ENCODE results near the gene EIF4EBP3.
A peak's percentile ranks its signal among the peaks of the same experiment; 100 is the strongest.

DNA sequence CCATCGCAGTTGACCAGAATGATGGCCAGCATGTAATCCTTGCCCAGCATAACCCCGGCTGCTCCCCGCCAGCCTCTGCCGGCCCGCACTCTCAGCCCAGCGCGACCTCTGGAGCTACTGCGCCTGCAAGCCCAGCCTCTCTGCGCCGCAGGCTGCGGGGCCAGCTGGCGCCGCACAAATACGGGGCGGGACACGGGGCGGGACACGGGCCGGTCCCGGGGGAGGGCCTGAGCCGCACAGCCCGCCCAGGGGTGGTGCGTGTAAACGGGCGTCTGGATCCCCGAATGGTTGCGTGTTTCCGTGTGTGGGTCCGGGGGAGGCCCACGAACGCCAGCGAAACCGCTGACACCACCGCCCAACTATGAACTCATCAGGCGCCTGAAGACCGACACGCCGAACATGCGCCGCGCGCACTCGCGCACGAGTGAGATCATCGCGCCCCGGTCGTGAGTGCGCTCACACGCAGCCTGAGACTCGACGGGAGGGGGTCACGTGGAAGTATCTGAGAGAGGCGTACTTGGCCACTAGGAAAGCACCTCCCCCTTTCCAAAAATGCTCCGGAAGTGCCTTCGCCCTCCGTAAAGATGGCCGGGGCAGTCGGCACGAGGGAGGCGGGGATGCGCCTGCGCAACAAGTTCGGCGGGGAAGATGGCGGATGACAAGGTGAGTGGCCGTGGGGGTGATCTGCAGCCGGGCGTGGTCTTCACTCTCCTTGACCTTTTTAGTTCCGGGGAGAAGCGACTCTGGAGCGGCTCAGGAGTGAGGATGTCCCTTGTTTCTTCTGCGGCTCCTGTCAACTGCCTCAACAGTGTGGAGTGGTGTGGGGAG lies 16.9 kb downstream of the EIF4EBP3 start, which contains the start of the genes APBB3 and SLC35A4:
- TF ChIP-seq, protein P1, sequence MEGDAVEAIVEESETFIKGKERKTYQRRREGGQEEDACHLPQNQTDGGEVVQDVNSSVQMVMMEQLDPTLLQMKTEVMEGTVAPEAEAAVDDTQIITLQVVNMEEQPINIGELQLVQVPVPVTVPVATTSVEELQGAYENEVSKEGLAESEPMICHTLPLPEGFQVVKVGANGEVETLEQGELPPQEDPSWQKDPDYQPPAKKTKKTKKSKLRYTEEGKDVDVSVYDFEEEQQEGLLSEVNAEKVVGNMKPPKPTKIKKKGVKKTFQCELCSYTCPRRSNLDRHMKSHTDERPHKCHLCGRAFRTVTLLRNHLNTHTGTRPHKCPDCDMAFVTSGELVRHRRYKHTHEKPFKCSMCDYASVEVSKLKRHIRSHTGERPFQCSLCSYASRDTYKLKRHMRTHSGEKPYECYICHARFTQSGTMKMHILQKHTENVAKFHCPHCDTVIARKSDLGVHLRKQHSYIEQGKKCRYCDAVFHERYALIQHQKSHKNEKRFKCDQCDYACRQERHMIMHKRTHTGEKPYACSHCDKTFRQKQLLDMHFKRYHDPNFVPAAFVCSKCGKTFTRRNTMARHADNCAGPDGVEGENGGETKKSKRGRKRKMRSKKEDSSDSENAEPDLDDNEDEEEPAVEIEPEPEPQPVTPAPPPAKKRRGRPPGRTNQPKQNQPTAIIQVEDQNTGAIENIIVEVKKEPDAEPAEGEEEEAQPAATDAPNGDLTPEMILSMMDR (IDR thresholded peaks at IDR 0.05 in 2 of 3, conservative IDR thresholded peaks at IDR 0.05 in 1 of 3; ENCODE audit: control insufficient read depth in 2 of 3, extremely low read depth in 1 of 3, insufficient read depth in 1 of 3, low read depth in 3 of 3, low read length in 3 of 3): no peak
- TF ChIP-seq POLR2AphosphoS5 (IDR thresholded peaks at IDR 0.05; ENCODE audit: low read length): peak; percentile 90
- TF ChIP-seq NR2F1 (conservative IDR thresholded peaks at IDR 0.05): no peak; the same call in none of the 2 replicates
- TF ChIP-seq, protein P2, sequence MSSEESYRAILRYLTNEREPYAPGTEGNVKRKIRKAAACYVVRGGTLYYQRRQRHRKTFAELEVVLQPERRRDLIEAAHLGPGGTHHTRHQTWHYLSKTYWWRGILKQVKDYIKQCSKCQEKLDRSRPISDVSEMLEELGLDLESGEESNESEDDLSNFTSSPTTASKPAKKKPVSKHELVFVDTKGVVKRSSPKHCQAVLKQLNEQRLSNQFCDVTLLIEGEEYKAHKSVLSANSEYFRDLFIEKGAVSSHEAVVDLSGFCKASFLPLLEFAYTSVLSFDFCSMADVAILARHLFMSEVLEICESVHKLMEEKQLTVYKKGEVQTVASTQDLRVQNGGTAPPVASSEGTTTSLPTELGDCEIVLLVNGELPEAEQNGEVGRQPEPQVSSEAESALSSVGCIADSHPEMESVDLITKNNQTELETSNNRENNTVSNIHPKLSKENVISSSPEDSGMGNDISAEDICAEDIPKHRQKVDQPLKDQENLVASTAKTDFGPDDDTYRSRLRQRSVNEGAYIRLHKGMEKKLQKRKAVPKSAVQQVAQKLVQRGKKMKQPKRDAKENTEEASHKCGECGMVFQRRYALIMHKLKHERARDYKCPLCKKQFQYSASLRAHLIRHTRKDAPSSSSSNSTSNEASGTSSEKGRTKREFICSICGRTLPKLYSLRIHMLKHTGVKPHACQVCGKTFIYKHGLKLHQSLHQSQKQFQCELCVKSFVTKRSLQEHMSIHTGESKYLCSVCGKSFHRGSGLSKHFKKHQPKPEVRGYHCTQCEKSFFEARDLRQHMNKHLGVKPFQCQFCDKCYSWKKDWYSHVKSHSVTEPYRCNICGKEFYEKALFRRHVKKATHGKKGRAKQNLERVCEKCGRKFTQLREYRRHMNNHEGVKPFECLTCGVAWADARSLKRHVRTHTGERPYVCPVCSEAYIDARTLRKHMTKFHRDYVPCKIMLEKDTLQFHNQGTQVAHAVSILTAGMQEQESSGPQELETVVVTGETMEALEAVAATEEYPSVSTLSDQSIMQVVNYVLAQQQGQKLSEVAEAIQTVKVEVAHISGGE (CRISPR knock-in tag; IDR thresholded peaks at IDR 0.05): no peak
- peak; percentile 97 for TF ChIP-seq POLR2A (IDR thresholded peaks at IDR 0.05; ENCODE audit: low read depth, low read length)
- TF ChIP-seq, protein P3, sequence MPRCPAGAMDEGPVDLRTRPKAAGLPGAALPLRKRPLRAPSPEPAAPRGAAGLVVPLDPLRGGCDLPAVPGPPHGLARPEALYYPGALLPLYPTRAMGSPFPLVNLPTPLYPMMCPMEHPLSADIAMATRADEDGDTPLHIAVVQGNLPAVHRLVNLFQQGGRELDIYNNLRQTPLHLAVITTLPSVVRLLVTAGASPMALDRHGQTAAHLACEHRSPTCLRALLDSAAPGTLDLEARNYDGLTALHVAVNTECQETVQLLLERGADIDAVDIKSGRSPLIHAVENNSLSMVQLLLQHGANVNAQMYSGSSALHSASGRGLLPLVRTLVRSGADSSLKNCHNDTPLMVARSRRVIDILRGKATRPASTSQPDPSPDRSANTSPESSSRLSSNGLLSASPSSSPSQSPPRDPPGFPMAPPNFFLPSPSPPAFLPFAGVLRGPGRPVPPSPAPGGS (IDR thresholded peaks at IDR 0.05; ENCODE audit: borderline replicate concordance, insufficient read depth, low read depth, low read length, poor library complexity, severe bottlenecking): peak; percentile 29
- TF ChIP-seq EP300 (IDR thresholded peaks at IDR 0.05; ENCODE audit: borderline replicate concordance in 1 of 2, control insufficient read depth in 1 of 2, low read depth in 2 of 2, low read length in 2 of 2): no peak
- peak; percentile 90 for TF ChIP-seq POLR2AphosphoS2 (IDR thresholded peaks at IDR 0.05; ENCODE audit: low read depth, low read length)
- TF ChIP-seq, protein P4, sequence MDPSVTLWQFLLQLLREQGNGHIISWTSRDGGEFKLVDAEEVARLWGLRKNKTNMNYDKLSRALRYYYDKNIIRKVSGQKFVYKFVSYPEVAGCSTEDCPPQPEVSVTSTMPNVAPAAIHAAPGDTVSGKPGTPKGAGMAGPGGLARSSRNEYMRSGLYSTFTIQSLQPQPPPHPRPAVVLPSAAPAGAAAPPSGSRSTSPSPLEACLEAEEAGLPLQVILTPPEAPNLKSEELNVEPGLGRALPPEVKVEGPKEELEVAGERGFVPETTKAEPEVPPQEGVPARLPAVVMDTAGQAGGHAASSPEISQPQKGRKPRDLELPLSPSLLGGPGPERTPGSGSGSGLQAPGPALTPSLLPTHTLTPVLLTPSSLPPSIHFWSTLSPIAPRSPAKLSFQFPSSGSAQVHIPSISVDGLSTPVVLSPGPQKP (IDR thresholded peaks at IDR 0.05; ENCODE audit: low read depth, low read length): peak; percentile 97
- TF ChIP-seq SP1 (IDR thresholded peaks at IDR 0.05; ENCODE audit: low read depth, low read length): peak; percentile 73

All from GM12878 (cell line).